Measurements from ENCODE around the gene ARHGAP45.
"Not testable (repeated sequence)": the region's sequence is repeated elsewhere in the genome, so short reads cannot be mapped to it uniquely, and the experiment has no call there.

Gene ARHGAP45

DNA sequence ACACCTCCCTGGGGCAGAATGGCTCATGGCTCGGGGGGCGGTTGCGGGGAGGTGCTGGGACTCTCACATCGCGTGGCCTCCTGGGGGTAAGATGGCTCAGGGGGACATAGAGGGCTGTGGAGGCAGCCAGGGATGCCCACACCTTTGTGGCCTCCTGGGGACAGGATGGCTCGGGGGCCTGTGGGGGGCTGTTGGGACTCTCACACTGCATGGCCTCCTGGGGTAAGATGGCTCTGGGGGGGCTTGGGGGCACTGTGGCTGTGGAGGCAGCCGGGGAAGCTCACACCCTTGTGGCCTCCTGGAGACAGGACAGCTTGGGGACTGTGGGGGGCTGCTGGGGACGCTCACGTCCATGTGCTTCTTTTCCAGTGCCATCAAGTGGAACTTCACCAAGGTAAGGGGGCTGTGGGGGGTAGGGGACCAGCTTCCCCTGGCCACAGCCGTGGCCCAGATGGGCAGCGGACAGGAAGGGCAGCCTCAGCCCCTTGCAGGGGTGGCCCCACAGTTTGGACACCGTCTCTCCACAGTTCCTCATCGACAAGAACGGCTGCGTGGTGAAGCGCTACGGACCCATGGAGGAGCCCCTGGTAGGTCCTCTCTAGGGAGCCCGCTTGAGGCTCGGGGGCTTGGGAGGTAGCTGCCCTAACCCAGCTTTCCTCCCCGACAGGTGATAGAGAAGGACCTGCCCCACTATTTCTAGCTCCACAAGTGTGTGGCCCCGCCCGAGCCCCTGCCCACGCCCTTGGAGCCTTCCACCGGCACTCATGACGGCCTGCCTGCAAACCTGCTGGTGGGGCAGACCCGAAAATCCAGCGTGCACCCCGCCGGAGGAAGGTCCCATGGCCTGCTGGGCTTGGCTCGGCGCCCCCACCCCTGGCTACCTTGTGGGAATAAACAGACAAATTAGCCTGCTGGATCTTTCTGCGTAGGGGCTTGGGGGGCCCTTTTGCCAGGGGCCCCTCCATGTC, 39.2 kb downstream of the ARHGAP45 start:
- no peak for DNase-seq

DNA sequence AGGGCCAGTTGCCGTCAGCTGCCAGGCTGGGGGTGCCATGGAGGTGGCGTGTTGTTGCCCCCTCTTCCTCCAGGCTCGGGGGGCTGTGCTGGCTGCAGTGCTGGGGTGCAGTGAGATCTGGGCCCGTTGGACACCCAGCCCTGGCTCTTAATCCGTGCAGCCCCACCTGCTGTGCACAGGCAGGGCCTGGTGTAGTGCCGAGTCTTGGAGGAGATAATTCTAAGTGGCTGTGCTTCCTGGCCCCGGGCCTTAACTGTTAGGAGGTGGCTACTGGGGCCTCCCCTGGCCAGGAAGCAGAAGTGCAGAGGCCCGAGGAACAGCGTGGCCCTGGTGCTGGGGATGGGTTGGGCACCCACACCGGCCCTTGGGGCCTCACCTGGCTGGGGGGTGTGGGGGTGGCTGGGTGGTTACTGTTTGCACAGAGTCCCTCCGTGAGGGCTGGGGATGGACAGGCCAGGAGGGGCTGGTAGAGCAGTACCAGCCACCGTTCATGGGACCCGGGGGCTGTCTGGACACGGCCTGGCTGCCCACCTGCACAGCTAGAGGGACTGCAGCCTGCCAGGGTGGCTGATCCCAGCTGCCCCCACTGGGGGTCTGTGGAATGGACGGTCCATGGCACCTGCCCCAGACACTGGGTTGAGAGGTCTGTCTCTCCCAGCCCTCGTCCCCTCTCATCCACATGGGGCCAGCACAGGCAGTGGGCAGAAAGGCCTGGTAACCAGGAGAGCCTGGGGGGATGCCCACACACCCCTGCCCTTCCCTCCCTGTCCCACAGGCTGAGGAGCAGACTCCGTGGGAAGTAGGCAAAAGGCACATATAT, 40.1 kb downstream of the ARHGAP45 start:
- no peak for DNase-seq

DNA sequence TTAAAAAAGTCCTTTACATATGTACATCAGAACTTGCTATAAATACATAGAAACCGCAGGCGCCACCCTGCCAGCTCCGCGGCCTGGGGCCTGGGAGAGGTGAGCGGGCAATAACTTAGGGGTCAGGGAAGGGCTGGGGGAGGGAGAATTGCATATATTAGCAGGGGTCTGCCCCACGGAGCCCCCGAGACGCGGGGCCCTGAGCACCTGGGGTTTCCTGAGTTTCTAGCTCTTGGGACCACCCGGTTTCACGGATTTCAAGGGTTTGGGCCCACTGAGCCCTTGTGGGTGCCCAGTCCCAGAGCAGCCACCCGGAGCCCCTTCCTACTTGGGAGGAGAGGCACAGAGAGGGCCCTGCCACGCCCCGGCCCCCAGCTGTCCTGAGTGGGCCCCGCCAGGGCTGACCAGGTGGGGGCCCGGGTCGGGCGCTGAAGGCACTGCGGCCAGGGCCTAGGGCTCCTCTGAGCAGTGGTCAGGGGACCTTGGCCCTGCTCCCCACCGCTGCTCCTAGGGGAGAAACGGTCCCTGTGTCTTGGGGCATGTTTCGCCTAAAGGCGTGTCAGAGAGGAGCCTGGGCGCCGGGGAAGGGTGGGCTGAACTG, 40.8 kb downstream of the ARHGAP45 start:
- DNase-seq = no peak

DNA sequence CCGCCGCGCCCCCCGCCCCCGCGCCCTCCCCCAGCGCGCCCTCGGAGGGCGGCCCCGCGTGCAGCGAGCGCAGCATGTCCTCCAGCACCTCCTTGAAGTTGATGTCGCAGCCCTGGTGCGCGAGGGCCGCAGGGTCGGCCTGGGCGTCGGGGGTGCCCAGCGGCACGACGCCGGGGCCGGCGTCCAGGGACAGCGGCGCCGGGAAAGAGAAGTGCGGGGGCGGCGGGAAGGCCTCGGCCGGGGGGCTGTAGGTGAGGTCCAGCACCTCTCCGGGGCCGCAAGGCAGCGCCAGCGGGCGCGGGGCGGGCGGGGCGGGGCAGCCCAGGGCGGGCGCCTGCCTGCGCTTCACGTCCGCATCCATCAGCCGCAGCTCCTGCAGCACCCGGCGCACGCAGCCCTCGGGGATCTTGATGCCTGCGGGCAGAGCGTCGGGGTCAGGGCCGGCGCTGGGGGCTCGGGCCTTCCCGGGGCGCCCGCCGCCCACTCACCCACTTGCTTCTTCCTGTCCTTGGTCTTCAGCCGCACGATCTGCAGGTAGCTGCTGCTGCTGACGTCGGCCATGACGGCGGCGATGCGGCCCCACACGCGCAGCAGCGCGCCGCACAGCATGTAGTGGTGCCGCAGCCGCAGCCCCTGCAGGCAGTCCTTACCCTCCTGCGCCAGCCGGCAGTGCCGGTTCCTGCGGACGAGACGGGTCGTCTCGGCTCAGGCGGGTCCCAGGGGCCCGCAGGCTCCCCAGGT, 41.5 kb downstream of the ARHGAP45 start:
- DNase-seq = no peak

DNA sequence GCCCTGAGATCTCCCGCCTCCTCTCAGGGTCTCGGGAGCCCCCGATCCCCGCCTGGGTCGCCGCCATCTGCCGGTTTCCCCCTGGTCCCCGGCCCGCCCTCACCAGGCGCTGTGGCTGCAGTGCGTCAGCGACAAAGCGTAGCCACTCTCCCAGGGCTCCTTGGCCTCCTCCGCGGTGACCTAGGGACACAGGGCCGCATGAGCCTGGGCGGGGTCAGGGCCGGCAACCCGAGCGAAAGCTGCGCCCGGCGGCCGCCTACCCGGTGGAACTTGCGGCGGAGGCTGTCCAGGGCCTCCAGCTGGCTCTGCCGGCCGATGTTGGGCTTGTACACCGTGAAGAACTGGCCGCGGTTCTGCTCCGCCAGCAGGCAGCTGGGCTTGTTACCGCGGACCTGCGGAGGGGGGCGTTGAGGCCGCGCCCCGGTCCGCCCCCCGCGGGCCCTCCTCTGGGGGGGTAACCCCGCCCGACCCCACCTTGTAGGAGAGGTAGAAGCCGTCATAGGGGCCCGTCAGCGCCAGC, 42.1 kb downstream of the ARHGAP45 start:
- DNase-seq = no peak

DNA sequence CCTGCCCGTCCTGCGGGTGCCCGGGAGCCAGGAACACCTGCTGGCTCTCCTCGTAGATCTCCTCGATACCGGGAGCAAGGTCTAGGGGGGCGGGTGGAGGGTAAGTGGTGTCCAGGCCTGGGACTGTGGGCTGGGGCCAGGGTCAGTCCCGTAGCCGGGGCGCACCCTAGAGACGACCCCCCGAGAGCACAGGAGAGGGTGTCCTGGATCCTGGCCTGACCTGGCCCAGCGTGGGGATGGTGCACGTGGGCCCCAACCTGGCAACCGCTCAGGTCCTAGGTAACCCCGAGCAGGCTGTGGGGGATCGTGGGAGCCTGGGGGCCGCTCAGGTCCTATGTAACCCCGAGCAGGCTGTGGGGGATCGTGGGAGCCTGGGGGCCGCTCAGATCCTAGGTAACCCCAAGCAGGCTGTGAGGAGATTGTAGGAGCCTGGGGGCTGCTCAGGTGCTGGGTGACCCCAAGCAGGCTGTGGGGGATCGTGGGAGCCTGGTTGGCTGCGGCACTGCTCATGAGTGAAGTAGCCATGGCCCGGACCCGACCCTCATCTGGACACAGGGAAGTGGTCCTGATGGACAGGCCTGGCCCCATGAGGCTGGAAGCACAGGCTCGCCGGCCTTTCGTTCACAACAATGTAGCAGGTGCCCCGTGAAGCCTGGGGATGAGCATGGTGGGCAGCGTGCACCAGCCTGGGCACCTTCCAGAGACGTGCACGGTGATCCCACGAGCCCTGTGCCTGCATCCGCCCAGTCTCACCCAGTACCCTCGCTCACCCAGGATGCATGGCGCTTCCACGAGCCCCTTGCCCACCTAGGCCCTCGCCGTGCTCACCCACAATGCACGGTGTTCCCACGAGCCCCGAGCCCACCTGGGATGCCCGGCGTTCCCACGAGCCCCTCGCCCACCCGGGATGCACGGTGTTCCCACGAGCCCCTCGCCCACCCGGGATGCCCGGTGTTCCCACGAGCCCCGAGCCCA, 43.0 kb downstream of the ARHGAP45 start:
- DNase-seq = no peak

DNA sequence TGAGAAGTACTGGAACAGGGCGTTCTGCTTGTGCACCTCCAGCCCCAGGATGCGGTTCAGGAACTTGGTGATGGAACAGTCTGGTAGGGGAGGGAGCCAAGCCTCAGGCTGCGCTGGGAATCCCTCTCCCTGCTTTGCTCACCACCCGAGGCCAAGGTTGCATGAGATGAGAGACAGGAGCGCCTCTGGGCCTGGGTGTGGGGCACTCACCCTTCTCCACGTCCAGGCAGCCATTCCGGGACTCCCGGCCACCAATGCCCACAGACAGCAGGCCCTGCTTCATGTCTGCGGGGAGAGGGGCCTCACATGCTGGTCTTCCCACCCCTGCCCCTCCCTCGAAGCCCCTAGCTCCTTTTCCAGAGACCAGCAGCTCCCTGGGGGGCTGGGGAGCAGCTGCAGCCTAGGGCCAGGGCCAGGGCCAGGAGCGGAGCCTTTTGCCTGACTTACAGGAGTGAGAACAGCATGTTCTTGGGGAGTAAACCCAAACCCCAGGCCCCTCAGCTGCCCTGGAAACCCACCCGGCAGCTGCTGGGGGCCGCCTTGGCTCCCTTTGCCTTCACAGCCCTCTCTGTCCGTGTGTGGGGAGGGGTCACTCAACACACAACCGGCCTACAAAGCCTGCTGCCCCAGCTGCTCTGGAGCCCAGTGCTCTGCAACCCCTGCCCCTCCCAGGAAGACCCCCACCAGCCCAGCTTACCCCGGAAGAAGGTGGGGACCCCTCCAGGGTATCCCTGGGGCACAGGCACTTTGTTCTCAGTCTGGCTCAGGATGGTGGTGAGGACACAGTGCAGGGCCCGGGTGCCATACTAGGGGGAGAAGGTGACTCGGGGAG, 44.1 kb downstream of the ARHGAP45 start:
- no peak for DNase-seq

DNA sequence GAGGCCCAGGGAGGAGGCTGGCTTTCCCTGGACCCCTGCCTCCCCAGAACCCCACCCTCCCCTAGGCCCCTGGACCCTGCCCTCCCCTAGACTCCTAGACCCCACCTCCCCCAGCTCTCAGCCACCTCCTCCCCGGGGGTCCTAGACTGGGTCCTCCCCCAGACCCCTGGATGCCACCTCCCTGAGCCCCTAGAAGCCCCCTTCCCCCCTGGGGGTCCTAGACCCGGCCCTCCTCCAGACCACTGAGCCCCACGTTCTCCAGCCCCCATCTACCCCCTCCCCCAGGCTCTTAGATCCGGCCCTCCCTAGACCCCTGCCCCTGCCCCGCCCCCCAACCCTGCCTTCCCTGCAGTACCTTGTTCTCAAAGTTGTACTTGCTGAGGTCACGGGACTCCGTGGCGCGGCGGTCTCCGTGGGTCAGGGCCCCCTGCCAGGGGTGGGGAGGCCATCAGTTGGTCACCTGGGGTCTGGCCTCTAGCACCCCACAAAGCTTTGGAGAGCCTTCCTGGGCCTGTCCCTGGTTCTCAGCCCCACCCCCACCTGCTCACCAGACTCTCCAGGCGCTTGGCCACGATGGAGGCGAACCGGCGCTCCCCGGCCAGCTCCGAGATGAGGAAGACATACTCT, 44.8 kb downstream of the ARHGAP45 start:
- DNase-seq = no peak

DNA sequence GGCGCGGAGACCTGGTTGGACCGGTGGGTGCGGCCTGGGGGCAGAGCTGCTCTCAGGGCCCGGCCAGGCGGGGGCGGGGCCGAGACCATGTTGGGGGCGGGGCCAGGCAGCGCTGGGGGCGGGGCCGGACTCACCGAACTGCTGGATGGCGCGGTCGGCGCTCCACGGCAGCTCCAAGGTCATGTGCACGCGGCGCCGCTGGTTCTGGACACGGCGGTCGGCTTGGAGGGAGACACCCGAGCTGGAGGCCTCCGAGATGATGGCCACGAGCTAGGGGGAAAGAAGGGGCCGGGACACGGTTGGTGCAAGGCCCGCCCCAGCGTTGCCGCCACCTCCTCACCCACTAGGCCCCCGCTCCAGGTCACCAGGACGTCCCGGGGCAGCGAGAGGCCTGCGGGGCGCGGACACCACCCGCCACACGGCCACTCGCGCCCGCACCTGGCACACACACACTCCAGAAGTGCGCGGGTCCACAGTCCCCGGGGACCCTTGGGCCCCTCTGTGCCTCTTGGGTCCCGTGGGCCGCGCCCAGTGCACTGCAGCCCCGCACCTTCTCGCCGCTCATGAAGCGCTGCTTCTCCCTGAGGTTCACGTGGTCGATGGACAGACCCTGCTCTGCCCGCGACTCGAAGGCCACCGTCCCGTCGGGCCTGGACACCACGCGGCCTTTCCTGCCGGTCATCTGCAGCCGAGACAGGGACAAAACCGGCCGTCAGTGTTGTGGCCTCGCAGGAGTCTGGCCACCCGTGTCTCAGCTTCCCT, 45.5 kb downstream of the ARHGAP45 start:
- DNase-seq = no peak

DNA sequence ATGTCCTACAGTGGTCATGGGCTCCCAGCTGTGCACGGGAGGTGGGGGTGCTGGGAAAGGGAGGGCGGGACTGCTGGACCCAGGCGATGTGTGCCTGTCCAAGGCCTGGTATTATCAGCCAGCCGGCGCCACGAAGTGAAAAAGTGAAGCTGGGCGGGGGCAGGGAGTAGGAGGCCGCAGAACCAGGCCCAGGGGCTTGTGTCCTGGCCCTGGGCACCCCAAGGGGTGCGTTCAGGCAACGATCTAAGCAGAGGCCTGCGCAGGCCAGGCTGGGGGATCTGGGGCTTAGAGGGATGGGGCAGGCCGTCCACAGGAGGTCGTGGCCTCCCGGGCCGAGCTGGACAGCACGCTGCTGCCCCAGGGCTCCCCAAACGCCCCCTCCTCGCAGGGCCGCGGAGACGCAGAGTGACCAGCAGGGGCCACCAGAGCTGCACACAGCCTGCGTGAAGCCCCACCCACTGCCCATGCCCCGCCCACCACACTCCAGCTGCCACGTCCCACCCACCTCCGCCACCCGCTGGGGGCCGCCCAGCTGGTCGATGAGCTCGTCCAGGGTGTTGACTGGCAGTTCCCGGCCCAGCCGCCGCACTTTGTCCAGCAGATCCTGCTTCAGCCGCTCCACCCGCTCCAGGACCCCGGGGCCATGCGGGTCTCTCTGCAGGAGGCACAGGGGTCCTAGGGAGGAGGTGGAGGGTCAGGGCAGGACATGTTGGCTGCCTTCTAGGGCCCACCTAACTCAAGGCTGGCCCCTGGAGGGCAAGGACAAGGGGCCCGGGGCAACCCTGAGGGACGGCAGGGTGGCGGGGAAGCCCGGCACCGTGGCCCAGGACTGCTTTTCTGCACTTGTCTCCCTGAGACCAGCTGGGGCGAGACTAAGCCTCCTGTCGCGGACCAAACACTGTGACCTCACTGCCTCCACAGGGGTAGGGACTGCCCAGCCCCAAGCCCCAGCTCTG, 46.3 kb downstream of the ARHGAP45 start:
- peak; percentile 91 for DNase-seq

DNA sequence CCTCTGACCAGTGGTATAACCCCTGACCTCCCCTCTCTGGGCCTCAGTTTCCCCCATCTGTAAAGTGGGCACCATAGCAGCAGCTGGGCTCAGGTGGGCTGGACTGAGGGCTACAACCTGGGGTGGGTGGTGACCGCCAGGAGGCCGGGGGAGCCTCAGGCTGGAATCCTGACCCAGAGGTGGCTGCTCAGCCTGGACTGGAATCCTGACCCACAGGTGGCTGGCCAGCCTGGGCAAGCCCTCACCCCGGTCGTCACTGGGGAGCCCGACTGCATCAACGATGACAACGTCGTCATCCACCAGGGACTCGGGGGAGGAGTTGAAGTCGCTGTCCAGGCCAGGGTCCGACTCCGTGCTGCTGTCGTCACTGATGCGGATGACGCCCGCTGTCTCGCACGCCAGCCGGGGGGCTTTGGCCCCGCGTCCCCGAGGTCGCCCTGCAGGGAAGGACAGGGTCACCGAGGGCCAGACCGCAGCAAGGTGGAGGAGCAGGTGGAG, 47.1 kb downstream of the ARHGAP45 start:
- DNase-seq = no peak

DNA sequence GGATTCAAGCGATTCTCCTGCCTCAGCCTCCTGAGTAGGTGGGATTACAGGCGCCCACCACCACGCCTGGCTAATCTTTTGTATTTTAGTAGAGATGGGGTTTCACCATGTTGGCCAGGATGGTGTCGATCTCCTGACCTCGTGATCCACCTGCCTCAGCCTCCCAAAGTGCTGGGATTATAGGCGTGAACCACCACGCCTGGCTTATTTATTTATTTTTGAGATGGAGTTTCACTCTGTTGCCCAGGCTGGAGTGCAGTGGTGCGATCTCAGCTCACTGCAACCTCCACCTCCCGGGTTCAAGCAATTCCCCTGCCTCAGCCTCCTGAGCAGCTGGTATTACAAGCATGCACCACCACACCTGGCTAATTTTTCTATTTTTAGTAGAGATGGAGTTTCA, 47.8 kb downstream of the ARHGAP45 start:
- DNase-seq = not testable (repeated sequence)

DNA sequence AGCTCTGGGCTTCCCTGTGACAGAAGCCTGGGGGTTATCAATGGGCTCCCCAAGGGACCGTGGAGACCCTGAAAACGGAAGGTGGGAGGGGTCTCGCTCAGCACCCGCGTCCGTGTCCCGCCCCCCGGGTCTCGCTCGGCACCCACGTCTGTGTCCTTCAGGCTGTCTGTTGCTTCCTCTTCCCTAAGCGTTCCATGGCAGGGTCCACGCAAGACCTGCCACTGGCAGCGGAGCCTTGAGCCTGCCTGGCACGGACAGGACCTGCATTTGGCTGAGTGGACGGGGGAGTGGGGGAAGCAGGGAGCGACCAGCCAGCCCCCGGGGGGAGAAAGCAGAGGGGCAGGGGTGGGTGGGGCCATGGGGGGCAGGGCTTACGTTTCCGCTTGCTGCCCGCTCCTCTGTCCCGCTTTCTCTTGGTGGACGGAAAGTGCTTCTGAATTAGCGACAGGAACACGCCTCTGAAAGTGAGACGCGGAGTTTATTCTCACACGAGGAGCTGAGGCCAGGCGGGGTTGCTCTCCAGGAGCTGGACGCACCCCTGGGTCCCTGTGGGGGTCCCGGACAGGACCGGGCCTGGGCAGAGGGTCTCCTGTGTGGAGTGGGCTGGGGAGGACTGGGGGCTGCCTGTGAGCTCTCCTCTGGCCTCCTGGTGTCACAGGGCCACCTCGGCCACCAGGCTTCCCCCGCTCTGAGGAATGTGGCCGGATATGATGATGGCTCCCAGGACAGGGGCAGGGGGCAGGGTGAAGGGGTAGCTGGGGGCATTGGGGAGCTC, 48.9 kb downstream of the ARHGAP45 start:
- DNase-seq = no peak

DNA sequence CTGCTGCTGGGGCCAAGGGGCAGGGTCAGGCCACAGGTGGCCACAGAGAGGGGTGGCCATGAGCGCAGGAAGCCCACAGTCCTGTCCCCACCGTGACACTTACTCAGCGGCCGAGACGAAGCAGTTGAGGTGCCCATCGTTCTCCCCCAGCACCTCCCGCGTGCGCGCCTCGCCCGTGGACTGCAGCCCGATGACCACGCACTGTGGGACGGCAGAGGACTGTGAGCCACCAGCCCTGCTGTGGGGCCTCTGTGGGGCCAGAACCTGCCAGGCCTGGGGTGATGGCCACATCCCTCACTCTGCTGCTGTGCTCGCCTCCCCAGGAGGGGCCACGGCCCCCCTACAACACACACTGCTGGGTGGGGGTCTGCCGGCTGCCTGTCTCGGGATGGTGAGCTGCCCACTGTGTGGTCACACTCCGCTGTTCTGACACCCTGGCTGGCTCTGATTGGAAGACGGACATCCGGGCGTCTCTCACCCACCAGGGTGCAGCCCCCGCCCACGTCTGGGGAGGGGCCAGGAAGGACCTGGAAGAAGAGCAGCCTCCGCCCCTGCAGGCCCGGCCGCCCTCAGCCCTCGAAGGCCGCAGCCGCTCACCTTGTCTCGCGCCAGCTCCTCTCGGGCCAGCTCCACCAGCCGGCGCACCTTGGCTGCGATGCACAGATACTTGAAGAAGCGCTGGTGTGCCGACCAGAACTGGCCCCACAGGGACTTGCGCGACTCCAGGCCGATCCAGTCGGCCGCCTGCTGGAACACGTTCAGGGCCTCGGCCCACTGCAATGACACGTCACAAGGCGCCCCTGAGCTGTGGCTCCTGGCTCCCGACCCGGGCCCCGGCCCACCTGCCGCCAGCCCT, 50.0 kb downstream of the ARHGAP45 start:
- no peak for DNase-seq

DNA sequence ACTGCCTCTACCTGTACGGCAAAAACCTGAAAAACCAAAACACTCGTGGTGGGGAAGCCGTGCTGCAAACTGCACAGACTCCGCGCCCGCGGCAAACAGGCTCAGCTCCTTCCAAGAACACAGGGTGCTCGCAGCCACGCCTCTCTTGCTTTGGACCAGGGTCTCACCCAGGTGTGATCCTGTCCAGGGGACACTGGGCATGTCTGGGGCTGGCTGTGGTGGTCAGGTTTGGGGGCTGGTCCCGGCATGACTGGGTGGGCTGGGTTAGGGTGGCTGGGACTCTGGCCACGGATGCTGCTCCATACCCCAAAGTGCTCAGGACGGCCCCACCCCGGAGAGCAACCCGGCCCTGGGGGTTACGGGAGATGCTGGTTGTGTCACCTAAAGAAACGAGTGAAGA, 50.7 kb downstream of the ARHGAP45 start:
- DNase-seq = no peak

DNA sequence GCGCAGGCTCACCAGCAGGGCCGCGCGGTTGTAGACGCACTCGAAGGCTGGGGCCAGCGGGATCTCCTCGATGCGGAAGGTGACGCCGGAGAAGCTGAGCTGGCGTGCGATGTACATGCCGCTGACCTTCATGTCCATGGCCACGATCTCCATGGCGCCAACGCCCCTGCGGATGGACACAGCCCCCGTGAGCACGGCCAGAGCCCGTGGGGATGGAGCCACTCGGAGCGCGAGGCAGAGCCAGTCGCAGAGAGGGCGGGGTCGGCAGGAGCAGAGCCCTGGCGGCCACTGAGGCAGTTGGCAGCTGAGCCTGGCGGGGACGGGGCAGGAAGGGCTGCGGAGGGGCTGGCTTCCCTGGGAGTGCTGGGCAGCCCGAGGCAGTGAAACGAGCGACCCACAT, 52.0 kb downstream of the ARHGAP45 start:
- no peak for DNase-seq
